Transverse colon (tissue), 3 donors: ENCODE results near the gene CDYL.

Experiments
- EP300 ChIP-seq: sonication (generic); formaldehyde crosslinking; IDR thresholded peaks from one replicate; pipeline ENCODE4 v1.6.1; 2017; ENCODE audit warnings: antibody characterized with exemption, low read depth
- TF ChIP-seq, protein P1 (sequence below), 5 experiments: fragments of 200-600 bp in 3 of 5; fragments of 450-650 bp in 2 of 5; sonication (generic) in 3 of 5; IDR thresholded peaks; 1 replicate in 2 of 5; 2 replicates in 3 of 5; pipeline ENCODE4 v1.5.1; 2016 to 2017; ENCODE audit warnings: antibody characterized with exemption in 5 of 5, inconsistent platforms in 3 of 5, mild to moderate bottlenecking in 2 of 5, moderate library complexity in 1 of 5

- TF ChIP-seq, protein P1, sequence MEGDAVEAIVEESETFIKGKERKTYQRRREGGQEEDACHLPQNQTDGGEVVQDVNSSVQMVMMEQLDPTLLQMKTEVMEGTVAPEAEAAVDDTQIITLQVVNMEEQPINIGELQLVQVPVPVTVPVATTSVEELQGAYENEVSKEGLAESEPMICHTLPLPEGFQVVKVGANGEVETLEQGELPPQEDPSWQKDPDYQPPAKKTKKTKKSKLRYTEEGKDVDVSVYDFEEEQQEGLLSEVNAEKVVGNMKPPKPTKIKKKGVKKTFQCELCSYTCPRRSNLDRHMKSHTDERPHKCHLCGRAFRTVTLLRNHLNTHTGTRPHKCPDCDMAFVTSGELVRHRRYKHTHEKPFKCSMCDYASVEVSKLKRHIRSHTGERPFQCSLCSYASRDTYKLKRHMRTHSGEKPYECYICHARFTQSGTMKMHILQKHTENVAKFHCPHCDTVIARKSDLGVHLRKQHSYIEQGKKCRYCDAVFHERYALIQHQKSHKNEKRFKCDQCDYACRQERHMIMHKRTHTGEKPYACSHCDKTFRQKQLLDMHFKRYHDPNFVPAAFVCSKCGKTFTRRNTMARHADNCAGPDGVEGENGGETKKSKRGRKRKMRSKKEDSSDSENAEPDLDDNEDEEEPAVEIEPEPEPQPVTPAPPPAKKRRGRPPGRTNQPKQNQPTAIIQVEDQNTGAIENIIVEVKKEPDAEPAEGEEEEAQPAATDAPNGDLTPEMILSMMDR (IDR thresholded peaks at IDR 0.05), result no peak
- no peak for TF ChIP-seq EP300
These were observed 120.2 kb downstream of the CDYL start for GRCh38 chr6:4896401-4896800.
